ENCODE data around the gene PPP1R12B. TPM values are rescaled to one million over a fixed set of nuclear protein-coding genes. Genes with fewer than 3 reads are reported as not detected.

PPP1R12B gene
- total RNA-seq, 1 donor from 2014 or later: 44.9 TPM

DNA sequence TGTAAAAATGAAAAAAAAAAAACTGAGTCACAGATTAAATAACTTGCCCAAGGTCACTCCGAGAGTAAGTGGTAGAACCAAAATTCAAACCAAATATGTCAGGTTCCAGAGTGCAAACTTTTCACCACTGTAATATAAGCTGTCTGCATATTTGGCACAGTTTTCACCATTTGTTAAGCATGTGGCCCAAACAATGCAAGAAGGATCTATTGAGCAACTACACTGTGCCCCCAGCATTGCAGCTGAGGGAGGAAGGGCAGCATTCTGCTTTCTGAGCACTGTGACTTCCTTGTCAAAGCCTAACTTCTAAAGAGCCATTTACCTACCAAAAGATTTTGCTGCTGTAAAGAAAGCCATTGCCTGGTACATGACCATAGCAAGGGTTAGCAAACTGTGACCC lies 228.3 kb downstream of the PPP1R12B start:
- peaks cover 15% of the 10 kb centered on the region for H3K36me3 Mint-ChIP-seq (ENCODE audit: insufficient read depth)

DNA sequence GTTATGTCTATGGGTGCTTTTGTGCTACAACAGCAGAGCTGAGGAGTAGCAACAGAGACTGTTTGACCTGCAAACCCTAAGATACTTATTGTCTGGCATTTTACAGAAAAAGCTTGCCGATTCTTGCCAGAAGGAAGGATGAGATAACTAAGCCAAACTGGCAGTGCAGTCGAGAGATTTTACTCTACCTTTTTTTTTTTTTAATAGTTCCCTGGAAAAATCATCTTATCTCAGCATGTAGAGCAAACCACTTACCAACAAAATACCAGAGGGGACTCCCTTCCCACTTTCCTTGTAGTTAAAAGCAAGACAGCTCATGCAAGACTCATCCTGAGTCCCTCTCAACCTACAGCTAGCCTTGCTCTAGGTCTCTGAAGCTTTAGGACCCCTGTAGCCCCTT lies 228.9 kb downstream of the PPP1R12B start:
- Mint-ChIP-seq H3K27me3 (no peaks in the 10 kb centered on the region), H3K4me3 (ENCODE audit: low read depth) (no peak overlapping the region), H3K4me1 (ENCODE audit: low read depth) (peaks cover 18% of the 10 kb centered on the region), H3K27ac (no peak overlapping the region), H3K36me3 (ENCODE audit: insufficient read depth) (peaks cover 17% of the 10 kb centered on the region), H3K9me3 (ENCODE audit: low read depth) (no peaks in the 10 kb centered on the region)
- DNase-seq (ENCODE audit: low spot score, unreplicated experiment): no peak
- TF ChIP-seq, protein P1, sequence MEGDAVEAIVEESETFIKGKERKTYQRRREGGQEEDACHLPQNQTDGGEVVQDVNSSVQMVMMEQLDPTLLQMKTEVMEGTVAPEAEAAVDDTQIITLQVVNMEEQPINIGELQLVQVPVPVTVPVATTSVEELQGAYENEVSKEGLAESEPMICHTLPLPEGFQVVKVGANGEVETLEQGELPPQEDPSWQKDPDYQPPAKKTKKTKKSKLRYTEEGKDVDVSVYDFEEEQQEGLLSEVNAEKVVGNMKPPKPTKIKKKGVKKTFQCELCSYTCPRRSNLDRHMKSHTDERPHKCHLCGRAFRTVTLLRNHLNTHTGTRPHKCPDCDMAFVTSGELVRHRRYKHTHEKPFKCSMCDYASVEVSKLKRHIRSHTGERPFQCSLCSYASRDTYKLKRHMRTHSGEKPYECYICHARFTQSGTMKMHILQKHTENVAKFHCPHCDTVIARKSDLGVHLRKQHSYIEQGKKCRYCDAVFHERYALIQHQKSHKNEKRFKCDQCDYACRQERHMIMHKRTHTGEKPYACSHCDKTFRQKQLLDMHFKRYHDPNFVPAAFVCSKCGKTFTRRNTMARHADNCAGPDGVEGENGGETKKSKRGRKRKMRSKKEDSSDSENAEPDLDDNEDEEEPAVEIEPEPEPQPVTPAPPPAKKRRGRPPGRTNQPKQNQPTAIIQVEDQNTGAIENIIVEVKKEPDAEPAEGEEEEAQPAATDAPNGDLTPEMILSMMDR (IDR thresholded peaks at IDR 0.05; ENCODE audit: unreplicated experiment): no peak

More for the DNA sequence above, 228.3 kb downstream of the PPP1R12B start:
- DNase-seq (ENCODE audit: low spot score, unreplicated experiment): no peak
- peaks cover 18% of the 10 kb centered on the region for H3K4me1 Mint-ChIP-seq (ENCODE audit: low read depth)
- no peaks in the 10 kb centered on the region for H3K9me3 Mint-ChIP-seq (ENCODE audit: low read depth)
- H3K27ac Mint-ChIP-seq: no peak overlapping the region
- H3K27me3 Mint-ChIP-seq: no peaks in the 10 kb centered on the region
- TF ChIP-seq, protein P1 (IDR thresholded peaks at IDR 0.05; ENCODE audit: unreplicated experiment): no peak
- no peak overlapping the region for H3K4me3 Mint-ChIP-seq (ENCODE audit: low read depth)

DNA sequence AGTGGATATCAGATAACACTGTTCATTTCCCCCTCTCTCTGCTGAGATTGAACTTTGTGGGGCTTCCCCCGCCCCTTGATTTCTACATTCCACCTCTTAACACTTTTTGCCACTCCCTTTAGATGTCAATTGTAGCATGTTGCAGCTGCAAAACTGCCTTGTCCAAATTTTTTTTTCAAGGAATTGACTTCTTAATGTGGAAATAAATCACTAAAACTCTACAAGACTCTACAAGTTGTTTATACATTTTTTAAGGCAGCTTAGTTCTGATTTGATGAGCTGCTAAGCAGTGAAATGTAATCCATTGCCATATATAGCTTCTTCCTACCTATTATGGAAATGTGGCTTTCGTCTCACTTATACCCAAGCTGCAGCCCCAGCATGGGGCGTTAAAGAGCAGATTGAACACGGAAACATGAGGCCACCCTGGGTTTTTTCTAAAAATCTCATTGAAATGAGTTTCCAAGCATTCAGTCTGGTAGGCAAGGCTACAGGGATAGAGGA lies 229.6 kb downstream of the PPP1R12B start:
- Mint-ChIP-seq H3K27me3 (no peaks in the 10 kb centered on the region), H3K9me3 (ENCODE audit: low read depth) (no peaks in the 10 kb centered on the region), H3K4me3 (ENCODE audit: low read depth) (no peak overlapping the region), H3K4me1 (ENCODE audit: low read depth) (peaks cover 18% of the 10 kb centered on the region), H3K36me3 (ENCODE audit: insufficient read depth) (peaks cover 17% of the 10 kb centered on the region), H3K27ac (peak overlapping the region; percentile 6)
- DNase-seq (ENCODE audit: low spot score, unreplicated experiment): no peak
- TF ChIP-seq, protein P1 (IDR thresholded peaks at IDR 0.05; ENCODE audit: unreplicated experiment): no peak

DNA sequence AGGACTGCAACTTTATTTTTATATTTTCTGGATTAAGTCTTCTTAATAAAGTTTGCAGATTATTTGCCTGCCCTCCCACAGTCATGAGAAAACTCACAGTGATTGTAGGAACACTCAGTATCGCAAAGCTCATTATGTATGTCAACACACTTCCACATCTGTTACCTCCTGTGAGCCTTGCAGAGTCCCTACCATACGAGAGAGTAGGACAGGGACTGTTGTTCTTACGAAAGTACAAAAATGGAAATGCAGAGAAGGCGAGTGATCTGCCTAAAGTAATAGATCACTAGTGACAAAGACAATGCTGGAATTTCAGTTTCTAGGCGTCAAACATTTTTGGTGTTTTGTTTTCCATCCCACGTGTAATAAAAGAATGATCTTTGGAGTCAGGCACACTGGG lies 230.1 kb downstream of the PPP1R12B start:
- peaks cover 18% of the 10 kb centered on the region for H3K4me1 Mint-ChIP-seq (ENCODE audit: low read depth)
- DNase-seq (ENCODE audit: low spot score, unreplicated experiment): no peak
- no peaks in the 10 kb centered on the region for H3K9me3 Mint-ChIP-seq (ENCODE audit: low read depth)
- no peak overlapping the region for H3K4me3 Mint-ChIP-seq (ENCODE audit: low read depth)
- no peak overlapping the region for H3K27ac Mint-ChIP-seq
- H3K36me3 Mint-ChIP-seq (ENCODE audit: insufficient read depth): peaks cover 15% of the 10 kb centered on the region
- no peaks in the 10 kb centered on the region for H3K27me3 Mint-ChIP-seq
- TF ChIP-seq, protein P1 (IDR thresholded peaks at IDR 0.05; ENCODE audit: unreplicated experiment): no peak

DNA sequence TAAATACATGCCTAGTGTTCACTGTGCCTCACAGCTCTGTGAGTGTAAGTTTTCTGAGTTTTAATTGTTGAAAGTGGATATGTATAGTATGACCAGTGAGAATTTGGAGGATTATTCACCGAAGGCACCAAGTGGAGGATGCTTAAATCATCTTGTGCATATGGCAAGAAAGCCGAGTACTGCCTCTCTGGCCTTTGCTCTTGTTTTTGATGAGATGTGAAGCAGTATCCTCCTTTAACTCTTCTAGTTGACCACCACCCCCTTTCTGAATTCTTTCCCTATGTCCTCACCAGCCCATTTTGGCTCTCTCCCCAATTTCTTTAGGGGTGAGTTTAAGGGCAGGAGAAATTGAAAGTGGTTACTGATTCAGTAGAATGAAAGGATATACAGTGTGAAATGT lies 231.3 kb downstream of the PPP1R12B start:
- no peaks in the 10 kb centered on the region for H3K27me3 Mint-ChIP-seq
- peaks cover 18% of the 10 kb centered on the region for H3K36me3 Mint-ChIP-seq (ENCODE audit: insufficient read depth)
- no peaks in the 10 kb centered on the region for H3K9me3 Mint-ChIP-seq (ENCODE audit: low read depth)
- H3K4me3 Mint-ChIP-seq (ENCODE audit: low read depth): no peak overlapping the region
- H3K4me1 Mint-ChIP-seq (ENCODE audit: low read depth): peaks cover 25% of the 10 kb centered on the region
- H3K27ac Mint-ChIP-seq: no peak overlapping the region
- TF ChIP-seq, protein P1 (IDR thresholded peaks at IDR 0.05; ENCODE audit: unreplicated experiment): no peak
- no peak for DNase-seq (ENCODE audit: low spot score, unreplicated experiment)

All from progenitor cell of endocrine pancreas (in vitro differentiated cells).